Measurements from ENCODE around the gene IFNA10. TPM values are rescaled to one million over a fixed set of nuclear protein-coding genes. Genes with fewer than 3 reads are reported as not detected.
"Not testable (repeated sequence)": the region's sequence is repeated elsewhere in the genome, so short reads cannot be mapped to it uniquely, and the experiment has no call there.

Gene IFNA10
- total RNA-seq, 1 experiment from 2014 or later, result not detected

GRCh38 chr9:21251190-21251589 is 44.2 kb upstream of the IFNA10 start:
- no peak overlapping the region for H3K27ac Mint-ChIP-seq (ENCODE audit: unreplicated experiment)
- no TSS peak for BruUV-seq (replicated peaks)

DNA sequence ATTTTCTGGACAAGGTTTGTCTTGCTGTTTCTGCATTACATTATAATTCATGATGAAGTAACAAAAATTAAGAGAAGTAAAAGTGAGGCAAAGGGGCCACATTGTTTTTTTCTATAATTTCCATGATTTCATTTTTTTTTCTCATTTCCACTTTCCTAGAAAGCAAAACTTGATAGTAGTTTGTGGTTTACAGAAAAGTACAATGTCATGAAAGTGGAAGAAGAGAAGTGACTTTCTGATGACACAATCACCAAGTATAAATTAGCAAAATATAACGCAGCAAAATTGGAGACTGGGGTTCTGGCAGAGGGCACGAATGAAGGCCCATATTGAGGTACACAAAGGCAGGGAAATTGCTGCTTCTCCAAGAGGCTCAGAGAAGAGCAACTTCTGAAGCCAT is 37.9 kb upstream of the IFNA10 start:
- Mint-ChIP-seq H3K36me3 (ENCODE audit: insufficient read depth, unreplicated experiment) (no peaks in the 10 kb centered on the region), H3K4me1 (ENCODE audit: low read depth, unreplicated experiment) (no peaks in the 10 kb centered on the region), H3K27ac (ENCODE audit: unreplicated experiment) (no peak overlapping the region), H3K4me3 (ENCODE audit: low read depth, unreplicated experiment) (no peak overlapping the region), H3K27me3 (ENCODE audit: unreplicated experiment) (no peaks in the 10 kb centered on the region), H3K9me3 (ENCODE audit: low read depth, unreplicated experiment) (no peaks in the 10 kb centered on the region)
- TF ChIP-seq CTCF (IDR thresholded peaks at IDR 0.05; ENCODE audit: unreplicated experiment), result no peak
- no TSS peak for BruUV-seq (replicated peaks)
- intact Hi-C loops (cut with micrococcal nuclease; ENCODE audit: unreplicated experiment), result no loop called here
- DNase-seq, result no peak
- CTCF ChIA-PET, result no interaction called here

More at GRCh38 chr9:21251190-21251589, 44.2 kb upstream of the IFNA10 start:
- Mint-ChIP-seq H3K4me1 (ENCODE audit: low read depth, unreplicated experiment) (peaks cover 16% of the 10 kb centered on the region), H3K36me3 (ENCODE audit: insufficient read depth, unreplicated experiment) (no peaks in the 10 kb centered on the region), H3K4me3 (ENCODE audit: low read depth, unreplicated experiment) (no peak overlapping the region), H3K27me3 (ENCODE audit: unreplicated experiment) (peaks cover 3% of the 10 kb centered on the region), H3K9me3 (ENCODE audit: low read depth, unreplicated experiment) (no peaks in the 10 kb centered on the region)
- CTCF ChIA-PET, result interaction anchor here (0.9 kb wide), 1 partner anchor 183 kb away, joined by 3 read pairs; no protein-coding TSS in a partner anchor
- intact Hi-C loops (cut with micrococcal nuclease; ENCODE audit: unreplicated experiment), result loop anchor here (2.0 to 5.0 kb wide), 2 partner anchors 56 to 538 kb away; partner anchors contain the start of gene IFNA5
- no peak for DNase-seq
- no peak for TF ChIP-seq CTCF (IDR thresholded peaks at IDR 0.05; ENCODE audit: unreplicated experiment)

DNA sequence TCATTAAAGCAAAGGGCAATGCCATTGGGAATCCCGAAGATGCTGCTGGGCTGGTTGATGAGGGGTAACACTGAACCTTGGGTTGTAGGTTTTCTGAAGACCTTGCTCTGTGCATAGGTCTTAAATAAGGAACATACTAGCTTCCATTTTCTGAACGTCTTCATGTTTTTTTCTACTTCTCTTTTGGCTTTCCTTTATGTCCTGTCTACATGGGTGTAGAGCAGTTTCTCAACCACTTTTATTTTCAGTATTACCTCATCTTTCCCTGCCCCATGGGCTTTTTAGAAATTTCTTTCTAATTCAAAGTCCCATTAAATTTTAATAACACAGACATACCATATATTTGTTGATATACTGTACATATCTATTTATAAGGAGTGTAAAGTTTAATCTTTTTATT is 33.0 kb upstream of the IFNA10 start, which contains the start of gene IFNA14:
IFNA14 (minus strand) TSS at position 95 of the 400 bp plus-strand sequence; CDS start at position 25, 70 bp downstream.
- no peak for DNase-seq
- no TSS peak for BruUV-seq (replicated peaks)
- intact Hi-C loops (cut with micrococcal nuclease; ENCODE audit: unreplicated experiment), result loop anchor here (5.0 to 10.0 kb wide), 2 partner anchors 195 to 547 kb away; no protein-coding TSS in a partner anchor
- no peaks in the 10 kb centered on the region for H3K27me3 Mint-ChIP-seq (ENCODE audit: unreplicated experiment)
- no peak within 1 kb of the TSS for H3K27ac Mint-ChIP-seq (ENCODE audit: unreplicated experiment)
- CTCF ChIA-PET, result no interaction called here
- TF ChIP-seq CTCF (IDR thresholded peaks at IDR 0.05; ENCODE audit: unreplicated experiment), result no peak
- no peaks in the 10 kb centered on the region for H3K9me3 Mint-ChIP-seq (ENCODE audit: low read depth, unreplicated experiment)
- no peaks in the 10 kb centered on the region for H3K36me3 Mint-ChIP-seq (ENCODE audit: insufficient read depth, unreplicated experiment)
- no peak within 1 kb of the TSS for H3K4me3 Mint-ChIP-seq (ENCODE audit: low read depth, unreplicated experiment)
- H3K4me1 Mint-ChIP-seq (ENCODE audit: low read depth, unreplicated experiment), result peaks cover 8% of the 10 kb centered on the region

GRCh38 chr9:21236360-21236714 is 29.4 kb upstream of the IFNA10 start:
- H3K4me1 Mint-ChIP-seq (ENCODE audit: low read depth, unreplicated experiment); H3K4me3 Mint-ChIP-seq (ENCODE audit: low read depth, unreplicated experiment); H3K27ac Mint-ChIP-seq (ENCODE audit: unreplicated experiment); H3K36me3 Mint-ChIP-seq (ENCODE audit: insufficient read depth, unreplicated experiment); DNase-seq; H3K9me3 Mint-ChIP-seq (ENCODE audit: low read depth, unreplicated experiment); H3K27me3 Mint-ChIP-seq (ENCODE audit: unreplicated experiment); BruUV-seq (replicated peaks): not testable (repeated sequence)
- CTCF ChIA-PET, result interaction anchor here (1.0 to 1.6 kb wide), 4 partner anchors 90 to 552 kb away, joined by 3 to 5 read pairs (median 4); no protein-coding TSS in a partner anchor
- intact Hi-C loops (cut with micrococcal nuclease; ENCODE audit: unreplicated experiment), result loop anchor here (5.0 to 10.0 kb wide), 2 partner anchors 198 to 551 kb away; no protein-coding TSS in a partner anchor
